Activated CD4-positive, alpha-beta T cell treated with anti-CD3 and anti-CD28 coated beads for 1 hour (primary cell): ENCODE results near the gene BTBD9.

Source experiments
- DNase-seq: peaks from one replicate; pipeline ENCODE4 v3.0.0-alpha.2; 2020

The BTBD9 gene

DNA sequence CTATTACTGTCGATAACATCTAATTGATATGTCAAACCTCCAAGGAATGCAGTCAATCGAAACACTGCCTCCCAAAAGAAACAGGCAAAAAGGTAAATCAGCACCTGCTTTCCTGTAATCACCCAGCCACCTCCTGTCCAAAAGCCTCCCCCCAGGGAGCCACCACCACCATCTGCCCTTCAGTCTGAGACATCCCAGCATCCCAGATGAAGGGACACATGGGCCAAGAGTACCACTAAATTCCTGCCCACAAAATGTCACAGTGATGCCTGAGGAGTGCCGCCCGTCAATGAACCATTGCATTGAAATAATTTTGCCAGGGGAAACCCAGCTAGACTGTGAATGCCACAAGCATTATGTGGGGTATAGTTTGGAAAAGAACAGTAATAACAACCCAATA lies 418.5 kb downstream of the BTBD9 start:
- DNase-seq, result no peak

DNA sequence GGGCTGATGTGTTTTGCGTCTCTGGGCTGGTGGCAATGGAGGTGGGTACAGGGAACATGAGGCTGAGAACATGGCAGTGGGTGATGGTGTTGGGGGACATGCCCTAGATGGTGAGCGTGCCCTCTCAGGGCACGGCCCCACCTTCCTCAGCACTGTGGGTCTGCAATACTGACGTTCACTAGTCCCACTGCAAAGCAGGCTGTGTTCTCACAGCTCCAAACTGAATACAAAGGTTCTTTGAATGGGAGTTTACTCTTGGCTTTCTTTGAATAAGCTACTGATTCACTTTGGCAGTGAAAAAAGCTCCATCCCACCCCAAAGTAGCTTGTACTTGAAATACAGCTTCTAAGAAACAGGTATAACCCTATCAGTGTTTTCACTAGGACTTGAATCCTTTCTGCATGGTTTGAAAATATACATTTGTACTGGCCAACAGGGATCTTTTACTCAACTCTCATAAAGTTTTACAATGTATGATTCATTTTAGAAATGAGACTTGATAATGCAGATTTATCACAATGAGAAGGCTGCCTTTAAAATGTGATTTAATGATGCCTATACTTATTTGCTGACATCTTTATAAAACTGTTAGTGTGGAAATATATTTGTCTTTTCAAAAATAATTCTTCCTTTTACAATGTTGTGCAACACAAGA lies 419.5 kb downstream of the BTBD9 start:
- no peak for DNase-seq

DNA sequence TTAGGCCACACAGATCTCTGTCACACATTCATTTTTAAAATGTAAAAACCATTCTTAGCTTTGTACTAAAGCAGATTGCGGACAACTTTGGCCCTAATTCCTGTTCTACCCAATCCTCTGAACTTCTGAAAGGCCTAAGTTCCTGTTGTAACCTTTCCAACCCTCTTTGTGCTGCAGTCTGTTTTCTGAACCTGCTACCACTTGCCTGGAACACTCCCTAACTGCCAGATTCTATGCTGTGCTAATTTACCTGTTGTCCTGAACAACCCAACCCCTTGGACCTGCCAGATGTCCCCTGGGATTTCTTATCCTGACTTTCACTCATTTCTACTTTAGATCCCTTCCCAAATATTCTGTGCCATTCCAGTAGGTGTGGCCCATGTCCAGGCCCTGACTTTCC lies 421.5 kb downstream of the BTBD9 start:
- no peak for DNase-seq

DNA sequence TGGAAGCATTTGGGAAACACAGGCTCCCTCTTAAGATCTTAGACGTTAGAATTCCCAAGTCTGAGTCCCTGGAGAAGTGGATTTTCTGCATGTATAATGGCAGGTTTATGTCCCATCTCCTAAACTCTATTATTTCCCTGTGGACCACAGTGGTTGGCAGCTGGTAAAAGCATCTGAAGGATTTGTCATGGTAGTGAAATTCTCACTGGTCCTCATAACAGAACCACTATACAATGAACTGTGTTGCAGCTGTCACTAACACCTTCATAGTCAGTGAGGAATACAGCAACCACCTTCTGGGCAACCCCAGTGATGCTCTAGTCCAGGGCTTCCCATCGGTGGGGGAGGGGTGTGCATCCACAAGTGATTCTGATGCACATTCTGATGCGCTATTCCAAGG lies 423.3 kb downstream of the BTBD9 start:
- no peak for DNase-seq

DNA sequence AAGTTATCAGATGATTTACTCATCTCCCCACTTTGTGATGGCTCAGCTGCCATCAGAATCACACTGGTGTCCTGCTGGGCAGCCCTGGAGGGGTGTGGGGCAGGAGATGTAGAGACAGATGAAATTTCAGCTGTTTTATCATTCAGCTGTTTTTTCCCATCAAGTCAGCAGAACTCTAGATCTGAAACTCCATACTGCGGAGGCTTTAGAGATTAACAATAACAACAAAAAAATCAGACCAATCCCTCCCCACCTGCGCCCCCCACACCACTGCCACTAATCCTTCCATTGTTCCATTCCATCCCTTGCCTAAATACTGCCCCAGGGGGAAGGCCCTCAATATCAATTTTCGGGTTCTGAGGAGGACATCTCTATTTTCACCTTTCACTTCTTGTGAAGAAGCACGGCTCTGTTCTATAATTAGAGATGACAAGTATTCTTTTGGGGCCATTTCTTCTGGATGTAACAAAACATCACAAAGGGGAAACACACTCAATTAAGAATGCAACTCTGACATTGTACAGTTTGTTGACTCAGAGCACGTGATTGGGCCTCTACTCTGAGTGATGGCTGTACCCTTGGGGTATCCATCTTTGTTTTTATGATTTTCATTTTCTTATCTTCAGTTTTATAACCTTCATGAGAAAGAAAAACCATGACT lies 423.9 kb downstream of the BTBD9 start:
- no peak for DNase-seq

DNA sequence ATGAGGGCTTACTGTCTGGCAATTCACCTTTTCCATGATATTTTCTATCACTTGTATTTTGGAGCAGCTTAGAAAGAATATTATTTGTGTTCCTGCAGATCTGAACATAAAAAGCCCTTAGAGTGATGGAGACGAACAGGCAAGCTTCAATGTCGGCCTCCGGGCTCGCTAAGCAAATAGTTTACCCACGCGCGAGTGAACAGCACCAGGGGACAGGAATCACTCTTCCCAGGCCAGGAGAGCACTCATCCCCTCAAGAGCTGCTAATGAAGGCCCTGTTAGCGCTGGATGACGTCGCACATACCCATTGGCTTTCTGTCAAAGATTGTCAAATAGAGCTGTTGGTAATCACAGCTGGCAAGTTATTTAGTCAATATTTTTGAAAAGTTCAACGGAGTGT lies 424.5 kb downstream of the BTBD9 start:
- DNase-seq, result no peak

DNA sequence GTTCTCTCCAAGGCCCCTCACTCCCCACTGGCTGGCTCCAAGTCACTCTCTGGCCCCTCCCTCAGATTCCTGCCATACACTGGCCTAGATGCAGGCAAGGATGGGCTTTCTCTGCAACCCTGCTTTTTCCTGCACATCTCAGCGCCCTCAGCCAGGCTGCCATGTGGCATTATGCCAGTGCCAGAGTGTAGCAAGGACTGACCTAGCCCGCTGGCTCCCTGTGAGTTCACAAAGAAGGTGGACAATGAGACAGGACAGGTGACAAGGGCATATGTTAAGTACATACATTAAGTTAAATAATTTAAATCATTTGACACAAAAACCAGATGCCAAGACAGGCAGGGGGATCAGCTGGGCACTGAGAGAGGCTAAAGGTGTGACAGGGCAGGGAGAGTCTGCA lies 425.6 kb downstream of the BTBD9 start:
- no peak for DNase-seq

DNA sequence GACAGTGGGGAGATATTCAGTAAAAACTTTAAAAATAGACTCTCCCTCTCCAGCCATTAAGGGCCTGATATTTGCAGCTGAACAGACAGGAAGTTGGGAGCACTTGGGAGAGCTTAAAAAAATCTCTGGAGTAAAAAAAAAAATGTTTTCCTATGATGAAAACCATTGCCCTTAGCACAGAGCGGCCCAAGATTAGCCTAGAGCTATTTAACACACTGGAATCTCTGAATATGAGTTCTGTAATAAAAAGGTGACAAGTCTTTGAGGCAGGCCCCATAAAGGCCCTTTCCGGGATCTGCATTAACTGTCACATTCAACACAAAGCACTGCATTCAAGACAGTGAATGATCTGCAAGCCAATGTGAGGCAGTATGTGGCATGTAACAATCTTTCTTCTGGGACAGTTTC lies 426.5 kb downstream of the BTBD9 start:
- DNase-seq, result no peak

DNA sequence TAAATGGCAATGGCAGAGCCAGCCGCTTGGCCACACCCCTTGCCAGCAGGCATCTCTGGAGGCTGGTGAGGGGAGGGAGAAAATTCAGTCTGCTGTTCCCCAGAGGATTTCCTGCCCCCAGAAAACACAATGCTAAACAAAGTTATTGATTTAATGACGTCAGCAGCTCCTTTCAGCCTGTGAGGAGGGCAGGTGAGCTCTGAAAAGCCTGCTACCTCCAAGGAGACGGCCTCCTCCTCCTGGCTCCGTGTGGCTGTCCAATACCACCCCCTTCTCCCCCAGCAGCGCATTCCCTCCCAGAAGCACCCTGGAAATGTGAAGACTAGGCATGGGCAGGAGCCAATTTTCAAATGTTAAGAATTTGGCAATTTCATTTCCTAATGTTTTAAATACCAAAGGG lies 427.1 kb downstream of the BTBD9 start:
- DNase-seq, result no peak

DNA sequence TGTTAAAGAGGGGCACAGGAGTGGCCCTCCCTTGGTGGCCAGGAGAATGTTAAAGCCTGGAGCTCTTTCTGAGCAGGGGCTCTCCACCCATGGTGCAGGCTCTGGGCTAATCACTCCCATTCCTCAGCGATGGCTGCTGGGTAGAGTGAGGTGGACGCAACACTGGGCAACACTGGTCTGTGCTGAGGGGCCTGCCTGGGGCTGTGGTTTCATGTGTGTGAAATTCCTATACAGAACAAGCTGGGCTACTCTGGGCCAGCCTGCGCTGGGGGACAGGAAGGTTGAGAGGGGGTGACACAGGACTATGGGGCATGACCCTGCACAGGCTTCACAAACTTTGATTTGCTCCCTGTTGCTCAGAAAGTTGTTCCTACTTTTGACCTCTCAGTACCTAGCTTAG lies 427.6 kb downstream of the BTBD9 start:
- DNase-seq, result no peak

DNA sequence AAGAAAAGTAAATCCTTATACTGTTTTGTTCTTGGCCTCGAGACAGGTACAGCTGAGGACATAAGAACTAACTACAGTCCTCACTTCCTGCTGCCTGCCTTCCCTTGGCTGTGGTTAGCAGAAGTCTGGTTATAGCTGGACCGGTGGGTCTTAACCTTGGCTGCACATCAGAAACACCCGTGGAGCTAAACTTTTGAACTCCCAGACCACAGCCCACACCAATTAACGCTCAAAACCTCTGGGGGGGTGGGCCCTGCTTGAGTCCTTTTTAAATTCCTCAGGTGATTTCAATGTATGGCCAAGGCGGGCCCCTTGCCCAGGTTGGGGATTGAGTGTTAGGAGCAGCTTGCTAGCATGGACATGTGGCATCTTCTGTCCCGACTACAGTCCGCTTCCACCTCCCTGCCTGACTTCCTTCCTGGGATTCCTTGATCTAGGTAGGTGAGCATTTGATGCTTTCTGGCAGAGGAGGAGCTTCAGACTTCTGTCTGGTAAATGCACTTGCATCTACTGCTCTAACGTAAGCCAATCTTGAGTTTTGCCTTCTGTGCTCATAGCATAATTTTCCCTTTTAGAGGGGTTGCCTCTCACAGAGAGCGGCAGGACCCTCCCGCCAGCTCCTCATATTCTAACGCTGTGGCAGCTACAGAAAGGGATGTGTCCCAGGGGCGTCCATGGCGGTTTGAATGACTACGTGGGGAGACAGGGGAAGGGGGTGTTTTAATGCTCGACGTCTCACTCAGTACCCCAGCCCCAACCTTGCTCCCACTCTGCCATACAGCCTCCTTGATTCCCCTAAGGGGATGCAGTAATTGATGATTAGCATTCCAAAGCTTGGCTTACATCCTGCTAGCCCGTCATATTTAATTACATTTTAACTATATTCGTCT lies 430.1 kb downstream of the BTBD9 start:
- no peak for DNase-seq

DNA sequence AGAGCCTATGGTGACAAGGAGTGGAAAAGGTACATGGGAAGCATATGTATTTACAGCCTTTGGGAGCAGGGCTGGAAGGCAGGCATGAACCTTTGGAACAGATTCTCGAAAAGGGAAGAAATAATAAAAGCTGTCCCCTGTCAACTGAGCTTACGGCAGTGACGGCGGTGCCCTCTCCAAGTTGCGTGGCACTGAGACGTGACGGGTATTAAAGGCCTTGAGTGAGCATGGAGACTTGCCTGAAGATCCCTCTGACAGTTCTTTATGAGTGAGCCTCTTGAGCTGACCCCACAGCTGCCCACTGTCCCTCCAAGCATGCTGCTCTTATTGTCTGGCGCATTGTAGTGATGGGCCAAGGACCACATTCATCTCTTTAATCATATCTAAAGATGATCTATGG lies 431.7 kb downstream of the BTBD9 start:
- DNase-seq, result no peak

DNA sequence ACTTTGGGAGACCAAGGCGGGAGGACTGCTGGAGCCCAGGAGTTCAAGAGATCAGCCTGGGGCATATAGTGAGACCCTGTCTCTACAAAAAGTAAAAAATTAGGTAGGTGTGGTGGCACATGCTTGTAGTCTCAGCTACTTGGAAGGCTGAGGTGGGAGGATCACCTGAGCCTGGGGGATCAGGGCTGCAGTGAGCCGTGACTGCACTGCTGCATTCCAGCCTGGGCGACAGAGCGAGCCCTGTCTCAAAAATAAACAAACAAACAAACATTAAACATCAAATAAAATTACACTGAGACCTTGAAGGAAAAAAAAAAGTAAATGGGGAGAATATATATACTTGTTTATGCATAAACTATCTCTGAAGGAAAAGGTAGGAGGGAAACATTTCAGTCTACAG lies 432.4 kb downstream of the BTBD9 start:
- DNase-seq, result no peak

DNA sequence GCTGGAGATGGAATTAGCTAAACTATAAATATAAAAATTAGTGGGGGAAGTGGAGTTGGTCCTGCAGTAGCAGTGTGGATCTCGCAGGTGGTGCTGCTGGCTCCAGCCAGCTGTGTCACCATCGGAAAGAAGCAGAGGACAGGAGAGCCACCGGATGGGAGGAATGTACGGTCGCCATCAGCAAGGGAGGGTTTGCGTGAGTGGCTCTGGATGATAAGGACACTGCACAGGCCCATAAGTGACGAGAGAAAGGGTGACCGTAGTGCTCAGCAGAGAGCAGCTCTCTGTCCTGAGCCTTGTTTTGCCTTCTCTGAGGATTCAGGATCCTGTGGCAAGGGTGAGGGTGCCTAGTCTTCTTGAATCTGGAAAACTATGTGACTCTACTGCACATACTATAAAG lies 441.5 kb downstream of the BTBD9 start:
- DNase-seq, result no peak

DNA sequence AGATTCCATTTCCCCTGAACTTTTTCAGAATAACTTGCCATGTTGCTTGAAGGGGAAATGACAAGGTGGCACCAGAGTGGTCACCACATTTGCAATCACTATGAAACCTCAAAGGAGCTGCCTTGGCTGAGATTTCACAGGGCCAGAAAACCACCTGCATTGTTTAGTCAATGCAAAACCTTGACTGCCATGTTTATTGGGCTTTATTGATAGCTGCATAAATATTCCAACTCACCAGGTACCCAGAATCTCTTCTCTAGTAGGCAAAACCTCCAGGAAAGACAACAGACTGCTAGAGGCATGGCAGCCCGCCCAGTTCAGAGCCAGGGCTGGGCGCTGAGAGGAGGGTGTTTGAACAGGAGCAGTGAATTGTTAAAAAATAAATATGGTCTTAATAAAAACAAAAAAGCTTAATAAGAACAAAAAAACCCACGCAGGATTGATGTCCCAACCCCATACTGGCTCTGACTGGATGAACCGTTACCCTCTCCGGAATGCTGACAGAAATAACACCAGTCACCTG lies 444.6 kb downstream of the BTBD9 start:
- DNase-seq, result no peak

DNA sequence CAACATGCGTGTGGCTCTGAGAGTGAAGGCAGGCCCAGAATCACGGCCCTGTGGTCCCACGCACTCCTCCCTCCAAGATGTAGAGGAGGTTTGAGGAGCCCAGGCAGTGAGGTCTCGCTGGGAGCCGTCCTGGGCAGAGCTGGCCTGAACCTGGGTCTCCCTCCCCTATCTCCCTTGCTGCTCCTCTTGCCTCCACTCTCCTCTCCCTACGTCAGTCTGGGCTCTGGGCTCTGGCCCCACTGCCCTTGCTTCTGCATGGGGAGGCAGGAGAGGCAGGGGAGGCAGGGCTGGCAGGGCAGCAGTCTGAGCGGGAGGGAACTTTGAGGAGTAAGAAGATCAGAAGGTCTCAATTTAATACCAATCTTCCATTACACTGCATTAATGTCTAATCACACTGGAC lies 445.1 kb downstream of the BTBD9 start:
- DNase-seq, result no peak

DNA sequence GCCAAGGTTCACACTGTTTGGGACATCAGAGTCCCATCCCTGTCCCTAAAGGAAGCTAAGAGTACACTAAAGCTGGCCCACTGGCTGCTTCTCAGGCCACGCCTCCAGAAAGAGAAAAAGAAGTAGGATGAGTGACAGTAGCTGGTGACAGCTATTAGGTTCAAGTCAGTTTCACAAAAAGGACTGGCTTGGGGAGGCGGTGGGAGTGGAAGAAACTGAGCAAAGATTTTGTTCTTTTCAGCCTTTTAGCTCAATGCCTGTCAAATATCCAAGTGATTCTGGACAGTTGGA lies 445.5 kb downstream of the BTBD9 start:
- DNase-seq, result no peak

DNA sequence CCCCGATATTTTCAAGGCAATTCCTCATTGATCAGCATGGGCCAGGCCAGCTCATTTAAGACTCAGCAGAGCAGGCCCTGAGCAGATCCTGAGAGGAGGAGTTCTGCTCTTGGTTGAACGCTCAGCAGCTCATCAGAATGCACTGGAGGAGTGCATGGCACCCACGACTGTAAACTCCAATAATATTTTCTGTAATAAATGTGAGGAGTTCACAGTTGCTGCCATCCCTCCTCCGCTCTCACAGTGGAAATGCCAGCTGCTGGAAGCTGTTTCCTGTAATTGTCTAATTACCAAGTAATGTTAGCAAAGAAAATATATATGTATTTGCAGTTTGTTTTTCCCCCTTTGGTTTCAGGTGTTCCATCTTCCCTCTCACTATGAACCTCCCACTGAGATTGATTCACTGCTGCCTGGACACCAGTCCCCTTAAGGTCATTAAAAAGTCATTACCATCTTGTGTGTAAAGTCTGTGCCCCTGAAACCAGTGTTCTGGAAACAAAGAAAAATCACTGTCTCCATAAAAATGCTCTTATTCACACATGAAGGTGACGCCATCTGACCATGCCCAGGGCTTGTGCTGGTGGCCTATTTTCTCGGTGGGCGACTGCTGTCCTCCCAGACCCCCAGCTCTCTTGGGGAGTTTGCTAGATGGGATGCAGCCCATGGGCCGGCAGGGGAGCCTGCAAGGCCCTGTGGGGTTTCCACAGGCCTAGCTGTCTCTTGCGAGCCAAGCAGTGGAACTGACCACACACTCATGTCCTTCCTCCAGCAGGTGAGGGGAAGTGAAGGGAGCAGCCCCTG lies 446.0 kb downstream of the BTBD9 start:
- no peak for DNase-seq

DNA sequence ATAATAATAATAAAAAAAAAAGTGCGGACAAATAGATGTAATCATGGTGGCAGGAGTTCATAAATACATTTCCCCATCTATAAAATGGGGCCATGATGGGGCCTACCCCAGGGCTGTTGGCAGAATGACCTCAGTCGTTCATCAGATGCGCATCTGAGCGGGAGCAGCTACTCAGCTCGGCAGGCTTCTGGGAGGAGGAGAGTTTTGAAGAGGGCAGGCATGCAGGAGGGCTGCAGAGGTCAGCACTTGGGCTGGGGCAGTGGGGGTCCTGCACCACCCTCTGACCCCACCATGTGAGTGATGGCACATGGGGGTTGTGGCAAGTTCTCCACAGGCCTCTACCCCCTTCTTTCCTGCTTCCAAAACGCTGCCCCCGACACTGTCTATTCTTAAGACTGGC lies 446.7 kb downstream of the BTBD9 start:
- DNase-seq, result no peak

DNA sequence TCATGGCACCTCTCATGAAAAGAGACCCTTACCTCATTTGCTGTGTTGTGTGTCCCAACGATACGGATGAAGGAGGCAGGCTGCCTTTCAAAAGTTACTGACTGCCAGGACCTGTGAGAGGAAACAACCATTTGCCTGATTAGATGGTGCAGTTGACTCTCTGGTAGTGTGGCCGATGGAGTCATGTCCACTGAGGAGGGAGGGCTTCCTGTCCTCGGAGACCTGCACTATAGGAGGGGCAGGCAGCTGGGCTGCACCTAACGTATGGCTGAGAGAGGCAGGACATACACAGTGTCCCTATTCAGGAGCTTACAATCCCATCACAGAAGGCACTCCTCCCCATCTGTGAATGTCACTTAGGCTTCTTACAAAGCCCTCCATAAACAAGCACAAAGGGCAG lies 447.2 kb downstream of the BTBD9 start:
- no peak for DNase-seq

DNA sequence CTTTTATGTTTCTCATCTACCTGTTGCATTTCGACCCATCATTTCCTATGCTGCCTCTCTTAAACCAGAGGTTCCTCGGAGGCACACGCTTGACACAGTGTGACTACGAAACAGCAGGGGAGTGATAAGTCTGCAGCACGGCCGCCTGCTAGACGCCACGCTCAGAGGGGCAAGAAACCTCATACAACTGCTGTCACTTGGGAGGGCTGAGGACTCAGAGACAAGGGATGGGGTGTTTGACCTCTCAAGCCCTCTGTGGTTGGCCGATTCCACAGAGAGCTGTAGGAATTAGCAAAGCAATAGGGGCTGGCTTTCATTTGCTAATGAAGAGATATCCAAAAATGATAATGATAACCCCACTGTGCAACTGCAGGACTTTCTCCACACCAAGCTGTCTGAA lies 447.7 kb downstream of the BTBD9 start:
- DNase-seq, result no peak

DNA sequence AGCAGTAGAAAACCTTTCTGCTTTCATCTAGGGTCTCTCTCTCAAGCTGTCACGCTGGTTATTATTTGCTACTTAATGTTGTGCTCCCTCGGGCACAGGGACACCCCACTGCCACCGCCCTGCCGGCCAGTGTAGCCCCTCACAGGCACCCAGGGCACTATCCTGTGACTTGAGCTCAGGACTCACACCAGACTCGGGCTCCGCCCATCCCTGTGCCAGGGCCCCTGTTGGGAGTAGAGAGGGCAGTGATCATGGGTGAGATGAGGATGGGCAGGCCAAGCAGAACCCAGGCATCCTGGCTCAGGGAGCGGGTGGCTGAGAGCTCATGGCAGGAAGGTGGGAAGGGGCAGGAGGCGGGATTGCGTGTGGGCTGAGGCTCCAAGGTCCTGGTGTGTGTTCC lies 448.3 kb downstream of the BTBD9 start:
- no peak for DNase-seq

DNA sequence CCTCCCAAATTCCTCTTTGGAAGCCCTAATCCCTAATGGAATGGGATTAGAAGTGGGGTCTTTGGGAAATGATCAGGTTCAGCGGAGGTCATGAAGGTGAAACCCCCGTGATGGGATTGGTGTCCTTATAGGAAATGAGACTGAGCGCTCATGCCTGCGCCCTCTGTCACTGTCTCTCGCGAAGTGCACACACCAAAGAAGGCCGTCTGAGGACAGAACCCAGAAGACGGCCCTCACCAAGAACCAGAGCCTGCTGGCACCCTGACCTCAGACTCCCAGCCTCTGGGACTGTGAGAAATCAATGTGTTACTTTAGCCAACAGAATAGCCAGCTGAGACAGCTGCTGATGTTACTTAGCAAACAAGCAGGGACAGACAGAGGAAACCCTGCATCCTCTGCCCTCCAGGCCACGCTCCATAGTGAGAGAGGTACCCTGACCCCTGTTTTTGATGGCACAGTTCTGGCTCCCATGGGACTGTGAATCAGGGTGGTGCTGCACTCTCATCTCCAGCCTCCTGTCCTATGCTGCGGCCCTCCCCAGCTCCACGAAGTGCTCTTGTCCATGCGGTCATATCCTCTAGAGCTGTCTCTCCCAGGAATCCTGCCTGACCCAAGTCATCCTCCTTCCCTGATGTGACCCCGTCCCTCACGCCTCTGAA lies 450.9 kb downstream of the BTBD9 start:
- no peak for DNase-seq
